ENCODE measurements around the gene LRFN3.

LRFN3 gene

GRCh38 chr19:35895911-35896642 lies 40.1 kb upstream of the LRFN3 start:
- Histone ChIP-seq H3K36me3 (ENCODE audit: insufficient read depth, low read length) (peaks cover 27% of the 10 kb centered on the region), H2AFZ (ENCODE audit: low read depth, low read length) (no peak overlapping the region), H3K4me1 (ENCODE audit: insufficient read depth, low read length) (peaks cover 20% of the 10 kb centered on the region), H3K79me2 (ENCODE audit: insufficient read depth, low read length) (peaks cover 10% of the 10 kb centered on the region; the same call in 1 of the 2 replicates), H3K4me2 (ENCODE audit: insufficient read depth, low read length) (no peak overlapping the region), H3K27ac (ENCODE audit: low read length) (no peak overlapping the region), H3K9me3 (ENCODE audit: insufficient read depth, low read length, severe bottlenecking) (no peaks in the 10 kb centered on the region), H4K20me1 (ENCODE audit: insufficient read depth, low read length) (no peaks in the 10 kb centered on the region), H3K27me3 (ENCODE audit: insufficient read depth, low read length, poor library complexity) (no peaks in the 10 kb centered on the region), H3K9ac (ENCODE audit: low read depth, low read length) (no peak overlapping the region), H3K4me3 (ENCODE audit: low read depth in 1 of 2, low read length in 2 of 2) (no peak overlapping the region)
- no peak for TF ChIP-seq EZH2 (IDR thresholded peaks at IDR 0.05; ENCODE audit: borderline replicate concordance, low read depth, low read length, severe bottlenecking)
- no peak for TF ChIP-seq CTCF (IDR thresholded peaks at IDR 0.05; ENCODE audit: borderline replicate concordance, extremely low read depth, low read length, poor library complexity, severe bottlenecking)
- DNase-seq (no peak), ATAC-seq (ENCODE audit: insufficient read depth, low read depth) (no peak)

GRCh38 chr19:35896643-35897040 lies 39.5 kb upstream of the LRFN3 start:
- Histone ChIP-seq H3K27me3 (ENCODE audit: insufficient read depth, low read length, poor library complexity) (no peaks in the 10 kb centered on the region), H4K20me1 (ENCODE audit: insufficient read depth, low read length) (no peaks in the 10 kb centered on the region), H3K36me3 (ENCODE audit: insufficient read depth, low read length) (peaks cover 27% of the 10 kb centered on the region), H3K9ac (ENCODE audit: low read depth, low read length) (no peak overlapping the region), H3K79me2 (ENCODE audit: insufficient read depth, low read length) (peaks cover 10% of the 10 kb centered on the region; the same call in 1 of the 2 replicates), H3K27ac (ENCODE audit: low read length) (no peak overlapping the region), H3K4me1 (ENCODE audit: insufficient read depth, low read length) (peaks cover 26% of the 10 kb centered on the region), H2AFZ (ENCODE audit: low read depth, low read length) (no peak overlapping the region), H3K9me3 (ENCODE audit: insufficient read depth, low read length, severe bottlenecking) (no peaks in the 10 kb centered on the region), H3K4me2 (ENCODE audit: insufficient read depth, low read length) (no peak overlapping the region), H3K4me3 (ENCODE audit: low read depth in 1 of 2, low read length in 2 of 2) (no peak overlapping the region)
- ATAC-seq (ENCODE audit: insufficient read depth, low read depth): no peak
- DNase-seq: no peak
- TF ChIP-seq CTCF (IDR thresholded peaks at IDR 0.05; ENCODE audit: borderline replicate concordance, extremely low read depth, low read length, poor library complexity, severe bottlenecking): no peak
- no peak for TF ChIP-seq EZH2 (IDR thresholded peaks at IDR 0.05; ENCODE audit: borderline replicate concordance, low read depth, low read length, severe bottlenecking)

- no peak for DNase-seq
- H3K79me2 ChIP-seq (ENCODE audit: insufficient read depth, low read length): peaks cover 10% of the 10 kb centered on the region; the same call in 1 of the 2 replicates
- no peak overlapping the region for H2AFZ ChIP-seq (ENCODE audit: low read depth, low read length)
- no peak overlapping the region for H3K9ac ChIP-seq (ENCODE audit: low read depth, low read length)
- no peak overlapping the region for H3K4me2 ChIP-seq (ENCODE audit: insufficient read depth, low read length)
- ATAC-seq (ENCODE audit: insufficient read depth, low read depth): no peak
- H3K4me1 ChIP-seq (ENCODE audit: insufficient read depth, low read length): peaks cover 38% of the 10 kb centered on the region
- H3K36me3 ChIP-seq (ENCODE audit: insufficient read depth, low read length): peaks cover 24% of the 10 kb centered on the region
- no peak overlapping the region for H3K4me3 ChIP-seq (ENCODE audit: low read depth in 1 of 2, low read length in 2 of 2)
- no peaks in the 10 kb centered on the region for H4K20me1 ChIP-seq (ENCODE audit: insufficient read depth, low read length)
- no peak for TF ChIP-seq EZH2 (IDR thresholded peaks at IDR 0.05; ENCODE audit: borderline replicate concordance, low read depth, low read length, severe bottlenecking)
- no peak for TF ChIP-seq CTCF (IDR thresholded peaks at IDR 0.05; ENCODE audit: borderline replicate concordance, extremely low read depth, low read length, poor library complexity, severe bottlenecking)
- H3K27ac ChIP-seq (ENCODE audit: low read length): no peak overlapping the region
- no peaks in the 10 kb centered on the region for H3K27me3 ChIP-seq (ENCODE audit: insufficient read depth, low read length, poor library complexity)
- H3K9me3 ChIP-seq (ENCODE audit: insufficient read depth, low read length, severe bottlenecking): no peaks in the 10 kb centered on the region
Observed at GRCh38 chr19:35897706-35898451, 38.3 kb upstream of the LRFN3 start.

Data from DND-41 (cell line).